Measurements from ENCODE around the gene SLC9B1. TPM values are rescaled to one million over a fixed set of nuclear protein-coding genes. Genes with fewer than 3 reads are reported as not detected.

SLC9B1 gene
- total and polyA plus RNA-seq, 2 of the 8 experiments (the other 6 are each of a cell fraction or from before 2014, with no cell fraction given) = 0.08 to 0.19 TPM

GRCh38 chr4:102994803-102995202 is 24.7 kb downstream of the SLC9B1 start:
- no peak overlapping the region for H3K4me2 ChIP-seq (ENCODE audit: insufficient read depth in 1 of 2, low read depth in 2 of 2, low read length in 2 of 2)
- no peak overlapping the region for H3K27ac ChIP-seq (ENCODE audit: low read depth, low read length)
- no peak overlapping the region for H2BK5ac ChIP-seq (ENCODE audit: low read depth, low read length)
- no peak overlapping the region for H3K4ac ChIP-seq (replicated peaks; ENCODE audit: insufficient read length, low read depth, low read length)
- no peak overlapping the region for H3K23ac ChIP-seq (ENCODE audit: insufficient read length)
- no peaks in the 10 kb centered on the region for H3K79me1 ChIP-seq (ENCODE audit: low read depth, low read length)
- H3K79me2 ChIP-seq (ENCODE audit: control insufficient read depth in 1 of 2, insufficient read depth in 2 of 2, low read length in 2 of 2) = no peaks in the 10 kb centered on the region
- H3K14ac ChIP-seq (ENCODE audit: insufficient read length) = no peak overlapping the region
- CTCF ChIA-PET (ENCODE audit: partially characterized antibody) = interaction anchor here (1.4 kb wide), 1 partner anchor 11 kb away, joined by 4 read pairs; no protein-coding TSS in a partner anchor
- no peak overlapping the region for H4K91ac ChIP-seq (replicated peaks; ENCODE audit: insufficient read length, low read length)
- TF ChIP-seq BACH1 (IDR thresholded peaks at IDR 0.05; ENCODE audit: low read length) (no peak), YY1 (IDR thresholded peaks at IDR 0.05; ENCODE audit: low read depth, low read length) (no peak), TEAD4 (IDR thresholded peaks at IDR 0.05; ENCODE audit: low read depth, low read length) (no peak), SUZ12 (IDR thresholded peaks at IDR 0.05; ENCODE audit: low read length) (no peak), HDAC6 (IDR thresholded peaks at IDR 0.05; ENCODE audit: low read depth, low read length) (no peak), EP300 (IDR thresholded peaks at IDR 0.05; ENCODE audit: borderline replicate concordance in 1 of 2, low read depth in 2 of 2, low read length in 2 of 2) (no peak)
- no peaks in the 10 kb centered on the region for H3K23me2 ChIP-seq (ENCODE audit: low read depth, low read length)
- H3K27me3 ChIP-seq (replicated peaks in 1 of 4; ENCODE audit: control insufficient read depth in 3 of 4, extremely low read depth in 1 of 4, insufficient read depth in 3 of 4, low read length in 3 of 4) = no peaks in the 10 kb centered on the region
- DNase-seq (ENCODE audit: low read depth in 1 of 2, low spot score in 2 of 2) = no peak
- no peak overlapping the region for H3K18ac ChIP-seq (ENCODE audit: extremely low read depth, low read length)
- H3K4me3 ChIP-seq (ENCODE audit: extremely low read depth in 1 of 4, insufficient read depth in 2 of 4, low read depth in 3 of 4, low read length in 4 of 4) = no peak overlapping the region
- H3K9me3 ChIP-seq (ENCODE audit: insufficient read depth in 2 of 2, low read depth in 1 of 2, low read length in 1 of 2) = peaks cover 12 to 16% of the 10 kb centered on the region in 2 experiments; a peak in 3 of 4 replicates
- 89% methylated on average over 1 of the region's 1 CpG; no CpG with 5 or more reads in 1 of the 2 experiments for WGBS, 2 experiments (ENCODE audit: extremely low coverage in 1 of 2, insufficient coverage in 1 of 2, insufficient read length in 1 of 2, insufficient replicate concordance in 2 of 2, low coverage in 1 of 2, low lambda C conversion rate in 2 of 2, missing lambda C conversion rate in 1 of 2)
- H3K4me1 ChIP-seq (replicated peaks in 1 of 4; ENCODE audit: control insufficient read depth in 3 of 4, insufficient read depth in 4 of 4, low read length in 3 of 4) = no peaks in the 10 kb centered on the region
- no peak overlapping the region for H2BK15ac ChIP-seq (ENCODE audit: low read length)
- no peak overlapping the region for H4K8ac ChIP-seq (ENCODE audit: extremely low read depth, insufficient read depth, low read length)
- FAIRE-seq = no peak
- POLR2A ChIA-PET (ENCODE audit: partially characterized antibody) = no interaction called here
- no peak overlapping the region for H2BK12ac ChIP-seq (ENCODE audit: low read depth, low read length)
- H2BK120ac ChIP-seq (replicated peaks; ENCODE audit: low read depth, low read length) = no peak overlapping the region
- H2BK20ac ChIP-seq (ENCODE audit: low read length) = no peak overlapping the region
- H2AFZ ChIP-seq (ENCODE audit: low read length) = no peak overlapping the region
- no peak overlapping the region for H4K5ac ChIP-seq (ENCODE audit: insufficient read length, low read depth, low read length)
- H3K9ac ChIP-seq (replicated peaks in 1 of 4; ENCODE audit: extremely low read depth in 1 of 4, low read depth in 3 of 4, low read length in 3 of 4) = no peak overlapping the region
- H3K56ac ChIP-seq (replicated peaks; ENCODE audit: insufficient read length, low read depth, low read length) = no peak overlapping the region
- no peak overlapping the region for H2AK5ac ChIP-seq (ENCODE audit: low read depth, low read length)
- H4K20me1 ChIP-seq (replicated peaks in 1 of 2; ENCODE audit: control insufficient read depth in 1 of 2, insufficient read depth in 2 of 2, low read length in 2 of 2) = no peaks in the 10 kb centered on the region
- no peaks in the 10 kb centered on the region for H3K36me3 ChIP-seq (ENCODE audit: control insufficient read depth in 2 of 4, insufficient read depth in 4 of 4, low read length in 3 of 4)

Data from H1 (cell line).